GM19043 (cell line): Measurements from ENCODE around the gene CADM1.

Source experiments
- ATAC-seq: cut with Tn5 transposase; IDR thresholded peaks from one replicate; pipeline ENCODE4 v1.9.1; 2021; ENCODE audit warnings: low read depth; ENCODE audit not compliant: unreplicated experiment

CADM1 gene

DNA sequence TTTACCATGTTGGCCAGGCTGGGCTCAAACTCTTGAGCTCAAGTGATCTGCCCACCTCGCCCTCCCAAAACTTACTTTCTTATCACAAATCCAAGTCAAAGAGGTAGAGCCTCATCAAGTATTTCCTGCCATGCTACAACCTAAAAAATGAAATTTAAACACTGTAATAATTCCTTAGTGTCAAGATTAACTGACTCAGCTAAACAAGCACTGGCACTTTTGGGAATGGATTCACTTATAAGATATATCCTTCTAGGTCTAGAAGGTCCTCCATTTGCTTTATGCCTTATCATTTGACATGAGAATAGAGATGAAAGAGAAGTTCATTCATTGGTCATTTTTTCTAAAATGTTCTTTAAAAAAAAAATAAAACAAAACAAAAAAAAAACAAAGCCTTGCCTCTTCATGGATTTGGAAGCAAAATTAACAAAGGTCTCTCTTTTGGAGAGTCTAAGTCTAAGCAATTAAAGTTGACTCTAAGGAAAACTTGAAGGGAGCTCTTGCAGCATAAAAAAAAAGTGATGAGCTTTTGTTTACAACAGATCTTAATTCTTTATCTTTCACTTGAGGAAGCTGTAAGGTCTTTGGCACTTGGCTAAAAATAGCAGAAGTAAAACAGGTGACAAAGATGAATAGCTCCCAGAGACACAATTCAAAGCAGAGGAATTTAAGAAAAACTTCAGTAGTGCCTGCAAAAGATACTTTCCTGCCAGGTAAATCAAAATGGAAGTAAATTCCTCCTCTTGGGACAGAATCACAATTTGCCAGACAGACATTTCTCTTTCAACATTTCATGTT is 50.3 kb downstream of the CADM1 start:
- ATAC-seq, result no peak

DNA sequence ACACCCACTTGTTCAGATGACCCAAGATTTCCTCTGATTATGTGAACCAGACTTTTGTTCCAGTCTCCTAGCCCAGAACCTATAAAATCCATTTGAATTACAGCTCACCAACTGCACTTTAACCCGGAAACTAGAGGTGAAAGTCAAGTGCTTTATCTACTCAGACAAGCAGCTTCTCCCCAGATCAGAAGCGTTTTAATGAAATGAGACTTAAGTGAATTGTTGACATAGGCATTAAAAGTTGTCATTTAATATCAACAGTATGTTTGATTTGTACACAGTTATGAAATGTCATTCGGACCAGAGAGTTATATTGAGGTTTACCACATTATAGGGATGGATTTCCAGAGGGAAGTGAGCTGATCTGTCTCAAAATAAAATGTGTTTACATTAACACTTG is 52.0 kb downstream of the CADM1 start:
- ATAC-seq, result no peak

- ATAC-seq, result no peak
Observed at GRCh38 chr11:115450519-115450918, 53.7 kb downstream of the CADM1 start.

DNA sequence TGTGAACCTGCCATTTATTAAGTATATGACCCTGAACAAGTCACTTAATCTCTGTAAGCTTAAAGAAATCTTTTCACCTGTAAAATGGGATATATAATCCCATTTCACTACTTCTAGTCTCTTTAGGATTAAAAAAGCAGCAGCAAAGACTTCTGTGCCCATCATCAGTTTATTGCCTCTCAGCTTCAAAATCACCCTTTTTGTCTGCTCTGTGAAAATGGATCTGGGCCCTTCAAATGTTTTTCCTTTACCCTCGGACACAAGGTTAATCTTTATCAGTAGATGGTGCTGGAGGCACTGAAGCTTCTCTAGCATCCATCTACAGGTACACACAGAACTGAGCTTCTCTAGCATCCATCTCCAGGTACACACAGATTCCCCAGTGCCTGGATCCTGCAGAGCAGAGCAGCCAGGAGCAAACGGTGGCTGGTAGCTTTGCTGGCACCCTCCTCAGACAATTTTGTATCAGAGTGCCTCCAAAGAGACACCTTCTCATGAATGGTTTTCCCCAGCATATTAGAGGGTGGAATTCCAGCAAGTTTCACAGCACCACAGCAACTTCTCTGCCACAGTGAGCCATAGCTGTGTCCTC is 56.8 kb downstream of the CADM1 start:
- ATAC-seq, result no peak

- no peak for ATAC-seq
Observed at GRCh38 chr11:115446214-115446613, 58.0 kb downstream of the CADM1 start.

DNA sequence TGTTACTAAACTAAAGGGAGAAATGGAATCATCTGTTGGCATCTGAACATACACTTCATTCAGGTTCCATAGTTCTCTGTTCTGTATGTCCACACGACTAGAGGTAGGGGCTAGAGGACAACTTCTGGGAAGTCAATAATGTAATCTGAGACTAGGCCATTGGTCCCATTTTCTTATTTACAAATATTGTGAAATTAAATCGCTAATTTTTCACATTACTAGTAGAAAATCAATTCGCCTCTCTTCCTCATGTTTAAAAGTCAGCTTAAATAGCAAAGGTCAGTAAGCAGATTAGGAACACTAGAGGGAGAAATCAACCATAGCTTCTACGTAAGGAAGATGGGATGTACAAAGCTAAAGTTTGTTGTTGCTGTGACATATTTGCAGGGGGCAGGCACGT is 59.7 kb downstream of the CADM1 start:
- no peak for ATAC-seq

DNA sequence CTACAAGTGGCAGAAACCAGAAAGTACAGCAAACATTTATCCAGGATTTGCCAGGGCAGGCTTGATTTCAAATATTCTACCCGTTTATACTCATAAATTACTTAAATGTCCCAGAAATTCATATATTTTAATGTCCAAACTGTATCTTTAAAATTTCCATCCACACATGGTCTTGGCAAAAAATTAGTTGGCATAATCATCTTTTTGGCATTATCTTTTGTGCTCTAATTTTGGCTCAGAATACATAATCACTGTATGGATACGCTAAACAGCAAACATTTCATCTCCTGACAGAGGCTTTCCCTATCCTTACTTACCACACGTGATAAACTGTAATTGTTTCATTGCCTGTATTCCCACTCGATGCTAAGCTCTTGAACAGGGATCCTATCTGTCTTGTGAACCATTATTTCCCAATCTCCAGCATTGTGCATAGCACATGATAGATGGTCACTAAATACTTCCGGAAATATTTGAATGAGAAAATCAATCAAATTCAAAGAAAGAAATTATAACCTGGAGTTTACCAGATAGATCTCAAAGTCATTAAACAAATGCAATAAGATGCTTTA is 64.2 kb downstream of the CADM1 start:
- no peak for ATAC-seq

GRCh38 chr11:115439385-115439784 is 64.8 kb downstream of the CADM1 start:
- ATAC-seq, result no peak

DNA sequence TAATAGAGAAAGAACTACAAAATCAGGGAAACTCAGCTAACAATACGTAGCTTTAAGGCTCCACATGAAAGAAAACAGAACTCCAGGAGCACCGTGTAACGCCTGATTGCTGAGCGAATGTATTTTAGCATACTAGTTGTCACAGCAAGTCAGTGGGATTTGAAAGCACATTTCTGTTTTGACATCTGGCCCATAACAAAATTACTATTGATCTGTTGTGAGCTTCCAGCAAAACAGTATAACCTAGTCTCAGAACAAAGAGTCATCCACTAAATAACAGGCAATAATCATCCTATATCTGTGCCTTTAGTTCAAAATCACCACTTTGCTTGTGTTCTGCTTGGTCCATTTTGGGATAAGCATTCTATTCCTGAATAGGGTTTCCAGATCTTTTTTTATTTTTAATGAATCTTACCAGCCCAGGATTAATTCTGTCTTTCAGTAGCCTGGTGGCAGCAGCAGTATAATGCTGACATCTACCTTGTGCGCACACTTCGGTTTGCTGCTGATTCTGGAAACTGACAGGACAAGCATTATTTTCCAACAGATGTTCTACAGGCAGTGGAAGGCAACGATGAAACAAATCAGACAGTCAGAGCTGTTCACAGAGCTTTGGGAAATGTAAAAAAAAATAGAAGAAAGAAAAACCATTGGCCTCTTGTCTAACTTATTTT is 66.2 kb downstream of the CADM1 start:
- no peak for ATAC-seq

DNA sequence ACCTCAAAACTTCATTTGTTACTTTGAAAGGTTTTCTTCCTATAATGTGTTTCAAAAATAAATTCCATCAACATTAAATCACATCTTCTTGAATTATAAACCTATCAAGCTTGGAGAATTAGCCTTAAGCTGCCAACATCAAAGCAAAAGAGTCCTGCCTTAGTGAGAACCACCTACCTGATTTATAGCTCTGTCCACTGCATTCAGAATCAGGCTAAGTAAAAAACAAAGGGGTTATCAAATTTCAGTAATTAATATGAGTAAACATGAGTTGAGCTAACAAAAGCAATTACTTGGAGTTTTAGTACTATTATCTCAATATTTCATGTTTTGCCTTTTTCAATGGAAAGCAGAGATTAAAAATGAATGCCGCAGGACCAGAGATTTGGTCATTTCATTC is 73.9 kb downstream of the CADM1 start:
- no peak for ATAC-seq

- ATAC-seq, result no peak
Observed at GRCh38 chr11:115428306-115428705, 75.9 kb downstream of the CADM1 start.

DNA sequence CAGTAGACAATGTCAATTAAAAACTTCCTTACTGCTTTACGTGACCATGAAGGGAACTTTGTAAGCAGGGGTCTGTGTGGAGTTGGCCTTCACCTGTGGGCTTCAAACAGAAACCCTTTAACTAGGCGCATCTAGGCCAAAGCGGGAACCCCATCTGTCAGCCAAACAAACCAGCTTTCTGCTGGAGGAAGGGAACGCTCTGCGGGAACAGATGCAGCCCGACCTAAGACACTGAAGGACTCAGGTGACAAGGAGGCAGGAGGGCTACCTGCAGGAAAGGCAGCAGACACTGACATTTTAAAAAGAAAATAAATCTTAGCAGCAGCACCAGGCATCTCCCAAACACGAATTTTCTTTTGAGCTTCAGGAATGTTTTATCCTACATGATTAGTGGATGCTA is 78.4 kb downstream of the CADM1 start:
- no peak for ATAC-seq

DNA sequence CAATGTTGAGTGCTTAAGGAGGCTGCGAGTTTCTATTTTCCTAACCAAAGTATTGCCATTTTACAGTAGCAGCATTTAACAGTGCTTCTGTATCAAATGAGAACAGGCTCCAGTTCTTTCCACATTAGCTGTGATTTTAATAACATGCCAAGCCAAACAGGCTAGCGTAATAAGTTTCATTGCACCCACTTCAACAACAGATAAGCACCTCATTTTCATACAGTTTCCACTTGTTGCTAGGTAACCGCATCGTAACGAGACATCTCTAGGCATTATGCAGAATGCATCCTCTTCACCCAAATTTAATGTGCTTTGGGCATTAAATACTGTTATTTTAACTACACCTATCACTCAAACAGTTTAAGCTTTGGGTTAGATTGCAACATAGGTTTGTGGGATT is 79.0 kb downstream of the CADM1 start:
- no peak for ATAC-seq

GRCh38 chr11:115423728-115424459 is 80.3 kb downstream of the CADM1 start:
- no peak for ATAC-seq

GRCh38 chr11:115421992-115422689 is 82.1 kb downstream of the CADM1 start:
- no peak for ATAC-seq

DNA sequence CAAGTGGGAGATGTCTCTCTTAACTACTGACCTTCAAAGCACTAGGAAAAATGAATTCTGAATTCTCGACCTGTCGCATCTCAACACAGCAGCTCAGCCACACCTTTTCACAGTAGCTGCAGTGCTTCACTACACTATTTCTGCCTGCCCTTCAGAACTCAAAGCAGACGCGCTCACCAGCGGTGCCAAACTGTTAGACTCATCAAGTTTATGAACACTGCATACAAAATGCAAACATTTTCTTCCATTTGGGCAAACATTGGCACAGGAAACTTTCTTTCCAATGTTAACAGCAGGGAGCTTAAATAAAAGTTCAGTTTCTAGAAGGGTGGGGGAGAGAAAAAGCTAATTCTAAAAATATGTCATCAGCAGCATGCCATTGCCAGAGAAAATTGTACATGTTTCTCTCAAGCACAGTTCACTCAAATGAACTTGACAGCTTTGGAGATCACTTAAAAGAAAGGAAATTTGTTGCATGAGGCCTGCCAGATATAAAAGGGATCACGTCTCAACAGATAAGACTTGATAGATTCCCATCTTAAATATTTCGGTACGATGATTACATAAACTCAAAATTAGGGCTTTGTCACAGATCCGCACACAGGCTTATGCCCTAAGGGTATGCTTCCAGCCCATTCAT is 82.7 kb downstream of the CADM1 start:
- no peak for ATAC-seq

GRCh38 chr11:115420505-115420904 is 83.7 kb downstream of the CADM1 start:
- ATAC-seq, result no peak

GRCh38 chr11:115418626-115419025 is 85.6 kb downstream of the CADM1 start:
- ATAC-seq, result no peak

GRCh38 chr11:115418081-115418480 is 86.1 kb downstream of the CADM1 start:
- no peak for ATAC-seq

DNA sequence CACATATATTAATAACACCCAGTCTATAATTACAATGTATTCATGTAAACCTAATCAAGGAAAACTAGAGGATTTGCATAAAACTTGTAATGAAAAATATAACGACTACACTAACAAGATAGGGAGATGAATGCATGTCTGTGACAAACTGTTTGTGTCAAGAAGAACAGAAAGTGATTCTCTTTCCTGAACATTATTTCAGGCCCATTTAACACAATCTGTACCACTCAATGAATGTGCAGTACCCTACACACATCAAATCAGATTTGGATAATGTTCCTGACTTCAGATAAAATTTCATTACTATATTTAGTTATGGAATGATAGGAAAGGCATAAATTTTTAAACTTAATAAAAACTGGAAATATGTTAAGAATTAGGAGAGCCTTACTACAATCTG is 93.1 kb downstream of the CADM1 start:
- ATAC-seq, result no peak
